Fibroblast of lung (primary cell): Measurements from ENCODE around the gene IDE. TPM values are rescaled to one million over a fixed set of nuclear protein-coding genes. Genes with fewer than 3 reads are reported as not detected.
A peak's percentile ranks its signal among the peaks of the same experiment; 100 is the strongest.

Experiments
- DNase-seq, 2 donors: peaks; one replicate each; pipeline versions ENCODE4 v3.0.0 to v3.0.0-alpha.2; 2010; ENCODE audit warnings: low read depth in 2 of 2
- H2AFZ ChIP-seq: 2 replicates; pipeline ENCODE4 v1.5.1; 2012; ENCODE audit warnings: low read length, control low read depth, inconsistent platforms
- H3K27ac ChIP-seq: 2 replicates; pipeline ENCODE4 v1.5.1; 2011; ENCODE audit warnings: low read length, control low read depth; ENCODE audit not compliant: insufficient read depth
- H3K27me3 ChIP-seq: 2 replicates; pipeline ENCODE4 v1.5.1; 2011; ENCODE audit warnings: mild to moderate bottlenecking, low read length; ENCODE audit not compliant: control insufficient read depth, insufficient read depth
- H3K36me3 ChIP-seq: 2 replicates; pipeline ENCODE4 v1.5.1; 2011; ENCODE audit warnings: low read length; ENCODE audit not compliant: control insufficient read depth, insufficient read depth
- H3K4me1 ChIP-seq: 2 replicates; pipeline ENCODE4 v1.5.1; 2011; ENCODE audit warnings: low read length; ENCODE audit not compliant: control insufficient read depth, insufficient read depth; ENCODE audit errors: extremely low read depth
- H3K4me2 ChIP-seq: 2 replicates; pipeline ENCODE4 v1.5.1; 2011; ENCODE audit warnings: low read length, control low read depth; ENCODE audit not compliant: insufficient read depth; ENCODE audit errors: extremely low read depth
- H3K4me3 ChIP-seq, 4 experiments: fragments of 200-600 bp in 1 of 4; sonication (generic) in 1 of 4; replicated peaks in 1 of 4; 2 replicates each; pipeline ENCODE4 v1.5.1; 2011 to 2016; ENCODE audit warnings: low read length in 4 of 4, low read depth in 3 of 4, mild to moderate bottlenecking in 3 of 4, control low read depth in 2 of 4, inconsistent platforms in 1 of 4, mixed read lengths in 1 of 4; ENCODE audit not compliant: insufficient read depth in 1 of 4; ENCODE audit errors: control extremely low read depth in 1 of 4
- H3K79me2 ChIP-seq: 2 replicates; pipeline ENCODE4 v1.5.1; 2012; ENCODE audit warnings: mild to moderate bottlenecking, low read length, inconsistent platforms; ENCODE audit not compliant: control insufficient read depth, insufficient read depth
- H3K9ac ChIP-seq: 2 replicates; pipeline ENCODE4 v1.5.1; 2011; ENCODE audit warnings: mild to moderate bottlenecking, low read length, control low read depth; ENCODE audit not compliant: insufficient read depth
- H3K9me3 ChIP-seq: 2 replicates; pipeline ENCODE4 v1.5.1; 2012; ENCODE audit warnings: low read depth, low read length; ENCODE audit not compliant: control insufficient read depth, insufficient read depth
- H4K20me1 ChIP-seq: 2 replicates; pipeline ENCODE4 v1.5.1; 2011; ENCODE audit warnings: low read length; ENCODE audit not compliant: control insufficient read depth, insufficient read depth; ENCODE audit errors: extremely low read depth
- CTCF ChIP-seq, 2 donors: IDR thresholded peaks in 1 of 2; conservative IDR thresholded peaks in 1 of 2; 1 replicate in 1 of 2; 2 replicates in 1 of 2; pipeline ENCODE4 v1.5.1; 2011 to 2012; ENCODE audit warnings: low read length in 2 of 2, control low read depth in 1 of 2, inconsistent platforms in 1 of 2, low read depth in 1 of 2, mild to moderate bottlenecking in 1 of 2
- EZH2 ChIP-seq: IDR thresholded peaks from 2 replicates; pipeline ENCODE4 v1.5.1; 2012; ENCODE audit warnings: low read length, control low read depth, mild to moderate bottlenecking; ENCODE audit errors: missing control alignments
- polyA plus RNA-seq, 2 donors: library from polyadenylated mRNA; depleted of rRNA in 1 of 2; stranded (reverse) in 1 of 2; unstranded in 1 of 2; fragments of >200 nt; gene quantifications; 2 replicates each; pipeline ENCODE4 v1.2.1, GENCODE V29; 2011 to 2012; ENCODE audit warnings: missing spikeins in 1 of 2
- total RNA-seq: library from RNA; depleted of rRNA; stranded (reverse); fragments of >200 nt; gene quantifications from 2 replicates; pipeline ENCODE4 v1.2.1, GENCODE V29; 2014

IDE gene
- total and polyA plus RNA-seq, 2 donors (not counting 1 experiment from before 2014, with no cell fraction given), result 21.3 to 24.5 TPM

GRCh38 chr10:92508866-92509265 is 65.0 kb downstream of the IDE start:
- Histone ChIP-seq H3K79me2 (no peaks in the 10 kb centered on the region), H3K27me3 (no peaks in the 10 kb centered on the region), H3K9ac (no peak overlapping the region), H4K20me1 (no peaks in the 10 kb centered on the region), H3K4me2 (no peak overlapping the region), H3K4me3 (no peak overlapping the region), H3K36me3 (peaks cover 2% of the 10 kb centered on the region), H2AFZ (no peak overlapping the region), H3K9me3 (no peaks in the 10 kb centered on the region), H3K4me1 (no peaks in the 10 kb centered on the region), H3K27ac (no peak overlapping the region)
- no peak for TF ChIP-seq EZH2
- no peak for TF ChIP-seq CTCF (conservative IDR thresholded peaks at IDR 0.05 in 1 of 2, IDR thresholded peaks at IDR 0.05 in 1 of 2; ENCODE audit: low read depth in 1 of 2, low read length in 2 of 2)
- DNase-seq, result peak in 1 of 2 donors; percentile 10

GRCh38 chr10:92506336-92506735 is 67.6 kb downstream of the IDE start:
- no peaks in the 10 kb centered on the region for H3K27me3 ChIP-seq
- no peaks in the 10 kb centered on the region for H3K4me1 ChIP-seq
- H2AFZ ChIP-seq, result no peak overlapping the region
- no peaks in the 10 kb centered on the region for H3K9me3 ChIP-seq
- no peak overlapping the region for H3K4me2 ChIP-seq
- H3K79me2 ChIP-seq, result no peaks in the 10 kb centered on the region
- H3K4me3 ChIP-seq, result no peak overlapping the region
- no peaks in the 10 kb centered on the region for H3K36me3 ChIP-seq
- H3K27ac ChIP-seq, result no peak overlapping the region
- TF ChIP-seq CTCF (conservative IDR thresholded peaks at IDR 0.05 in 1 of 2, IDR thresholded peaks at IDR 0.05 in 1 of 2; ENCODE audit: low read depth in 1 of 2, low read length in 2 of 2) (no peak), EZH2 (no peak)
- no peak overlapping the region for H3K9ac ChIP-seq
- H4K20me1 ChIP-seq, result no peaks in the 10 kb centered on the region
- DNase-seq, result no peak

GRCh38 chr10:92505044-92505443 is 68.8 kb downstream of the IDE start:
- no peak overlapping the region for H2AFZ ChIP-seq
- no peak overlapping the region for H3K9ac ChIP-seq
- no peaks in the 10 kb centered on the region for H3K36me3 ChIP-seq

More at GRCh38 chr10:92505044-92505443, 68.8 kb downstream of the IDE start:
- no peaks in the 10 kb centered on the region for H3K79me2 ChIP-seq
- H3K27me3 ChIP-seq, result no peaks in the 10 kb centered on the region
- no peaks in the 10 kb centered on the region for H3K9me3 ChIP-seq
- H4K20me1 ChIP-seq, result no peaks in the 10 kb centered on the region
- DNase-seq, result no peak
- no peak overlapping the region for H3K27ac ChIP-seq
- H3K4me3 ChIP-seq, result no peak overlapping the region
- H3K4me2 ChIP-seq, result no peak overlapping the region
- TF ChIP-seq EZH2, result no peak
- no peak for TF ChIP-seq CTCF (conservative IDR thresholded peaks at IDR 0.05 in 1 of 2, IDR thresholded peaks at IDR 0.05 in 1 of 2; ENCODE audit: low read depth in 1 of 2, low read length in 2 of 2)
- H3K4me1 ChIP-seq, result no peaks in the 10 kb centered on the region
